Retinal pigment epithelial cell (primary cell): ENCODE results near the gene PCGF6.

Experiments used
- DNase-seq: peaks from one replicate; pipeline ENCODE4 v3.0.0-alpha.2; 2010; ENCODE audit warnings: low read depth
- H3K4me3 ChIP-seq: 2 replicates; pipeline ENCODE4 v1.5.1; 2011; ENCODE audit warnings: mild to moderate bottlenecking, low read length, control low read depth, moderate library complexity
- CTCF ChIP-seq: conservative IDR thresholded peaks from 2 replicates; pipeline ENCODE4 v1.5.1; 2011; ENCODE audit warnings: low read depth, low read length, control low read depth, inconsistent platforms

Gene PCGF6

DNA sequence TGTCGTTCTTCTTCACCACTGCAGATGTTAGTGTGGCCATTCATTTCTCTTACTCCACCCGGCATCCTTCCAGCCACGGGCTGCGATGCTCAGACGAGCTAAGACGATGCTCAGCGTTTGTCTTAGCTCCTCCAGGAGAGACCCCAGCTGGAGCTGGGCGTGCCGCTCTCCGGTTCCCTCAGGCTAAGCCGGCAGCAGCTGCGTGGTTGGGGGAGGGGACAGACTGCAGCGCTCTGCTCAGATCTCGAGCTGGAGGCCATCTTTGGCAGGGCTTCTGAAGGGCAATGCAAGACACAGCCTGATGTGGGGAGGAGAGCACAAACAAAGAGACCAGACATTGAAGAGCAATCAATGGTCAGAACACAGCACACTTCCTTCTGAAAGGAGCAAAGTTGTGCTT lies 69.2 kb downstream of the PCGF6 start:
- H3K4me3 ChIP-seq: peak overlapping the region; percentile 19
- TF ChIP-seq CTCF: no peak
- no peak for DNase-seq

DNA sequence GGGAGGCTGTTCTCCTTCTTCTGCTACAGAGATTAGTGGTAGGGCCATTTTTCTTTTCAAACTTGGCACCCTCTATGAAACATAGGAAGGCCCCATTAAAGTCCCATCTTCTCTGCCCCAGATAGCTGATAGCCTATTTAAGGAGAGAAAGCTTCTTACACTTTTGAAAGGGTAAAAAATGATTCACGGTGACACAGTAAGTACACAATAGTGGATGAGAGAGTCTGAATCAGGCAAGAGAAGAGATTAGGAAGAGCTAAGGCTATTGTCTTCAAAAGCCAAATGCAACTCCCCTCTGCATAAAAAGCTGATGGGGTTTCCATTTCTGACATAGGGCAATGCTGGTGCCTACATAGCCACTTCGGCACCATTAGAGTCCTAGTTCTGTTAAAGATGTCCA lies 70.4 kb downstream of the PCGF6 start:
- DNase-seq: no peak
- no peak overlapping the region for H3K4me3 ChIP-seq
- TF ChIP-seq CTCF: no peak

- no peak overlapping the region for H3K4me3 ChIP-seq
- no peak for DNase-seq
- no peak for TF ChIP-seq CTCF
These were observed 70.9 kb downstream of the PCGF6 start for GRCh38 chr10:103280031-103280430.

- DNase-seq: no peak
- no peak for TF ChIP-seq CTCF
- H3K4me3 ChIP-seq: no peak overlapping the region
These were observed 72.1 kb downstream of the PCGF6 start for GRCh38 chr10:103278862-103279298.

DNA sequence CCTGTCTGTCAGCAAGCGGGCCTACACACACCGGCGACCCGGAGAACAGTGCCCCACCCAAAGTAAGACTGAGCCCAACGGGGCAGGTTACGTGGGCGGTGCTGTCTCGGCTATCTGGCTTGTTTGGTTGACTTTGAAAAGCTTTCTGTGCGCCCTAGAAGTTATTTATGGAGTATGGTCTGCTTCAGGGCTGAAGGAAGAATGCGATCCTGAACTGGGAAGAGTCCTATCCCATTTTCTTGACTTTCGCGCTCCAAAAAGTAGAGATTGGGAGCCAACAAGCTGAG lies 72.5 kb downstream of the PCGF6 start:
- no peak for TF ChIP-seq CTCF

GRCh38 chr10:103277713-103278536 lies 73.0 kb downstream of the PCGF6 start:
- no peak for TF ChIP-seq CTCF
- no peak overlapping the region for H3K4me3 ChIP-seq
- no peak for DNase-seq

More for the DNA sequence above, 72.5 kb downstream of the PCGF6 start:
- no peak for DNase-seq
- H3K4me3 ChIP-seq: no peak overlapping the region
